UCSD-AML1 (cell line): Measurements from ENCODE around the gene TANGO6.
"Not testable (repeated sequence)": the region's sequence is repeated elsewhere in the genome, so short reads cannot be mapped to it uniquely, and the experiment has no call there.

Experiments
- DNase-seq: peaks from one replicate; lab custom pipeline; 2025; ENCODE audit not compliant: unreplicated experiment; lab: John Stamatoyannopoulos, UW

Gene TANGO6

DNA sequence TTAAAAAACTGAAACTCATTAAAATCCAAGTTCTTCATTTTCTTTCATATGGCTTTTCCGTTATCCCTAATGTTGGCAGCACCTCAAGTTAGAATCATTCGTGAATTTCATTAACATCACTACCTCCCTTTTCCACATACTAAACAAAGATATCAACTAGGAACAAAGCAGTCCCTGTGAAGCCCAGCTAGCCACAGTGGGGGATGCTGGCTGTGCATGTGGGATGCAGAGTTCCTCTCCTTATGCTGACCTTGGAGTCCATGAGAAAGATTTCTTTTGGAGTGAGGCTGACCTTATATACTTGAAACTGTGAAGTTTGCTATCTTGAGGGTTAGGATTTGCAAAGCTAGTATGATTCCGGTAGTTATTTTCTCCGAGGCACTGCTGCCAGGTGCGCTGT, 117.6 kb downstream of the TANGO6 start:
- no peak for DNase-seq

DNA sequence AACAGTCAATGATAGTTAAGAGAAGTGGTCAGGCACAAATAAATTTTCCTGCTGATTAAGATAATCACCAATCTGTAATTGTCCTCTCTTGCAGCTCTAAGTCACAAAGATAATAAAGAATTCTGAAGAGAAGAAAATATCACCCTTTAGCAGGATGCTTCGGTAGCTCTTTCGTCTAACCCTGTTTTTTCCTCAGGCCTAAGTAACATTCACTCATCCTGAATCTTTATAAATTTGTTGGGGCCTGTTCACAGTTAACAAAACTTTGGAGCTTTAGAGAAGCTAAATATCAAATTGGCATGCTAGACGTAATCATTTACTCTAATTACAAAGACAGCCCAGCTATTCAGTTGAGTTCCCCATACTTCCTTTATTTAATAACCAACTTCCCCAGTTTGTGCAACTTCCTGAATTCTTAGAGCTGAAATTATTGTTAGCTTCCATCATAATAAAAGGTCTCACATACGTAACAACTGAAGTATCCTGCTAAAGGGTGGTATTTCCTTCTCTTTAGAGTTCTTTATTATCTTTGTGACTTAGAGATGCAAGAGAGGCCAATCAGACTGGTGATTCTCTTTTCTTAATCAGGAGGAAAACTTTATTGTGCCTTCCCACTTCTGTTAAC, 118.6 kb downstream of the TANGO6 start:
- no peak for DNase-seq

DNA sequence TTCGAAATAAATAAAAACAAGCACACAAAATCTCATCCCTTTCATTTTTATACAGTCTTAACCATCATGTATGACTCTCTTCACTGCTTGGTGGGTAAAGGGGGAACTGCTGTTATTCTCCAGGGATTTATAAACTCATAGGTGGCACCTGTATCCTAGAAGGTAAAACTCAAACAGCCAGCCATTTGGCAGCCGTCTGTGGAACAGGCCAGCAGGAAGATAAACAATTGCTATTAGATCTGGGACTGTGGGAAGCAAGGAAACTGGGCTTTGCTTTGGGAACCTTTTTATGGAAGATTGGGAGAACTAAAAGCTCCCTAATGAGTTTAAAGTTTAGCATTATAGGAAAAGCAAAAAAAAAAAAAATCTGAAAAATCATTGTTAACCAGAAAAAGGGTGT, 126.0 kb downstream of the TANGO6 start:
- no peak for DNase-seq

DNA sequence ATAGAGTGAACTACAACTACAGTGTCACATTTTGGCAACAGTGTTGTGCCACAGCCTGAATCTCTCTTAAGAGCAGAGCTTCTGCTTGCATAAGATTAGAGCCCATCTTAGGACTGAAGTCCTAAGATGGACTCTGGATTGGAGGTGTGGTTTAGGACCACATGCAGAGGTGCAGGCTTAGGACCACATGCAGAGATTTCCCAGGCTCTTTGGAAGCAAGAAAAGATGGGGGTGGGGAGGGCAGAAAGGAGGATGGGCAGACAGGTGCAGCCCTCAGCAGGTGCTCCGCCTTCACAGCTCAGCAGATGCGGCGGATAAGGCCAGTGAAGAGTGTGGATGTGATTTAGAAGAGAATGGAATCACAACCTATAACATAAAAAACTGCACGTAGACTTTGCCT, 128.7 kb downstream of the TANGO6 start:
- DNase-seq = no peak

DNA sequence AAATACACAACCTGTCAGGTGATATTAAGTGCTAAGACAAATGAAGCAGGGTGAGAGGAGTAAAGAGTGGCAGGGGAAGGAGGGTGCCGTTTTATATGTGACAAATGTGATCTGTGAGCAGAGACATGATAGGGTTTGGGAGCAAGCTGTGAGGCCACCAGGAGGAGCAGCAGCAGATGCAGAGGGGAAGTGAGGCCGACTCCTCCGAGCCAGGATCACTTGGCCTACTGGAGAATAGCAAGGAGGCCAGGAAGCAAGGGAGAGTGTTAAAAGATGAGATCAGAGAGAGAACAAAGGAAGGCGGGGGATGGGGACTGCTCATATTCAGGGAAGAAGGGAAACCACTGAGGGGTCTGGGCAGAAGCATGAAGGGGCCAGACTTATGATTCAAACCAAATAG, 129.4 kb downstream of the TANGO6 start:
- DNase-seq = peak; percentile 33

DNA sequence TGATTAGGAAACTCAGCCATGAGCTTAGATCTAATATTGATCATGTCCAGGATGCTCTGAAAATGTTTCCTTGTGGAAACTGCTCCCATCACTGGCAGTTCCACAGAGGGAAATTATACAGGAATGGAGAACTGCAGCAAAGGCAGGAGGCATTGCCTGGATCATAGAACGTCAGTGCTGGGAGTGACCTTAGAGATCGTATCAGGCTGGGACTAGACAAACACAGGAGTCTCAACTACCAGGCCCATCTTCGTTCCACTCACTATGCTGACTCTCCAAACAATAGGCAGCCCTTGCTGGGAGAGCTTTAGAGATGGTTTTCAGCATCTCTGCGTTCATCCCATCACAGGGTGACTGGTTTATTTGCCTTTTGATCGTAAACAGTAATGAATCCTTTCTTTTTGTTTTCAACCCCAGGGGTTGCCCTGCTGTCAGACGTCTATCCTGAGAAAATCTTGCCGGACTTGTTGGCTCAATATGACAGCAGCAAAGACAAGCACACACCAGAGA, 130.3 kb downstream of the TANGO6 start:
- DNase-seq = no peak

DNA sequence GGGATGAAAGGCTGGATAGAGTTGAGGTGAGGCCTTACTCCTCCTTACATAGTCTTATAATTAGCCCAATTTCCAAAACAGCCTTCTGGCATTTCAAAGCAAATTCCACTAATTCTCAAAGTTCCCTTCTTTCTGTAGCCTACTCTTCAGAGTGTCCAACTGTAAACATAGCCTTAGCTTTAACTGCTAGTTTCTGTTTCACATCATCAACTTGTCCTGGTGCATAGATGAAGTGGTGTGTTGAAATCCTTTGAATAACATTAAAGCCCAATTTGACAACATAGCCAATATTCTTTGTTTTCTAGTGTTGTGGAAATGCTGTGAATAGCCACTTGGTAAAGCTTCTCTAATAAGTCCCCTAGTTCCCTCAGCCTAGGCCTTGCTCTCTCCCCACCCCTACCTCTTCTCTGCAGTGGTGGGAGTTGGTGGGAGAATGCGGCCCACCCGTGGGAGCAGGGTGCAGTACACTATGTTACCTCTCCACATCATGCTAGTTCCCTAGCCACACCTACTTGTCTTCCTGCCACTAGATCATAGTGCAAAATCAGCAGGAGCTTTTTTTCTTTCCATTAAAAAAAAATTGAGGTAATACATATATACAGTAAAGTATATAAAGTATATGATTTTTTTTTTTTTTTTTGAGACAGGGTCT, 135.1 kb downstream of the TANGO6 start:
- no peak for DNase-seq

DNA sequence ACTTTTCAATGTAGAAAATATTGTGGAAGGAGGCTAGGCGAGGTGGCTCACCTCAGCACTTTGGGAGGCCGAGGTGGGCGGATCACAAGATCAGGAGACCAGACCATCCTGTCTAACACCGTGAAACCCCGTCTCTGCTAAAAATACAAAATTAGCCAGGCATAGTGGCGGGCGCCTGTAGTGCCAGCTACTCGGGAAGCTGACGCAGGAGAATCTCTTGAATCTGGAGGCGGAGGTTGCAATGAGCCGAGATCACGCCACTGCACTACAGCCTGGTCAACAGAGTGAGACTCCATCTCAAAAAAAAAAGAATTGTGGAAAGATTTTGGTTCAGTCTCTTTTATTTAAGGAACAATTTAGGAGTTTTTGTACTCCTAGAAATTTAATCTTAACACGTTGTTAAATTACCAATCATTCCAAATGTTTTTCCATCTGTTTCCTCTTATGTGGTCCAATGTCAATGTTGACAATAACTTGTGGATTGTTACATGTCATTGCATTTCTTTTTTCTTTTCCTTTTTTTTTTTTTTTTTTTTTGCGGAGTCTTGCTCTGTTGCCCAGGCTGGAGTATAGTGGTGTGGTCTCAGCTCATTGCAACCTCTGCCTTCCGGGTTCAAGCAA, 137.5 kb downstream of the TANGO6 start:
- DNase-seq = no peak

DNA sequence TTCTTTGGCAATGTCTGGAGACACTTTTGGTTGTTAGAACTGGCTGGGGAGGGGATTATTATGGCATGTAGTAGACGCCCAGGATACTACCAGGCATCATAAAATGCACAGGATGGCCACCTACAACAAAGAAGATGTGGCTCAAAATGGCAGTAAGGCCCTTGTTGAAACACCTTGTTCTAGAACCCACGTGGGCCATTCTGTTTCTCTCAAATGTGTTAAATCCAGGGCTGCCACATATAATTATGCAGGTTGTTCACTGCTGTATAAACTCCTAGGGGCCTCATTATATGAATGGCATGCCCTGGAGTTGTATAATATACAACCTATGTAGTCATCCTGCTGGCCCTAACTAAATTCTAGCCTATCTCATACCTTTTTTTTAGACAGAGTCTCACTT, 138.6 kb downstream of the TANGO6 start:
- DNase-seq = no peak

DNA sequence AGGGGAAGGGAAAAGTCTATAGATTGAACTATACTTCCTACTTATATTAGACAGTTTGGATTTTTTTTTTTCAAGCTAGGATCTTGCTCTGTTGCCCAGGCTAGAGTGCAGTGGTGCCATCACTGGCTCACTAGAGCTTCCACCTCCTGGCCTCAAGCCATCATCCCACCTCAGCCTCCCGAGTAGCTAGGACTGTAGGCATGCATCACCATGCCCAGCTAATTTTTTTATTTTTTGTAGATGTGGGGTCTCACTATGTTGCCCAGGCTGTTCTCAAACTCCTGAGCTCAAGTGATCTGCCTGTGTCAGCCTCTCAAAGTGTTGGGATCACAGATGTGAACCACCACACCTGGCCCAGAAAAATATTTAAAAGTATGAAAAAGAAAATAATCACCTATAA, 141.1 kb downstream of the TANGO6 start:
- DNase-seq = no peak

DNA sequence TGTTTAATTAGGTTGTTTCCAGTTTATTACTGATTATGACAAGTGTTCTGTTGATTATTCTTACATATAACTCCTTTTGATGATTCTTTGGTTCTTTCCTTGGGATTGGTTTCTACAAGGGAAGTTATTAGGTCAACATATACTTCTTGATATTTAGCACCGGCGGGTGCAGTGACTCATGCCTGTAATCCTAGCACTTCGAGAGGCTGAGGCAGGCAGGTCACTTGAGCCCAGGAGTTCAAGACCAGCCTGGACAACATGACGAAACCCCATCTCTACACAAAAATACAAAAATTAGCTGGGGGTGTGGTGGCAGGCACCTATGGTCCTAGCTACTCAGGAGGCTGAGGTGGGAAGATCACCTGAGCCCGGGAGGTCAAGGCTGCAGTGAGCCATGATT, 141.9 kb downstream of the TANGO6 start:
- DNase-seq = no peak

DNA sequence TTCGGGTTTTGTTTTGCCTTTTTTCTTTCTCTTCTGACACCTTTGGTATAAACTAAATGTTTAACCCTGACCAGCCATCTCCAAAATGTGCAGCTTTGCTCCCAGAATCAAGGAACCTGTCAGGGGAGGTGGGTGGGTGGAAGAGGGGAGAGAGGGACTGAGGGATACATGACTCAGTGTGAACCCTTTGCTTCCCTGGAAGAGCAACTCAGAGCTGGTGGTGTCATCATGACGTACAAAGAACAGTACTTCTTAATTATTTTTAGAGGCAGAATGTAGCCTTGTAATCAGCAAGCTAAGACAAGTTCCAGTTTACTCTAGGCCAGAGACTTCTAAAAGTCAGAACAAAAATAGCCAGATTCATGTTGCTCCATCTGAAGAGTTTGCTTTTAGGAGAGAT, 142.5 kb downstream of the TANGO6 start:
- no peak for DNase-seq

DNA sequence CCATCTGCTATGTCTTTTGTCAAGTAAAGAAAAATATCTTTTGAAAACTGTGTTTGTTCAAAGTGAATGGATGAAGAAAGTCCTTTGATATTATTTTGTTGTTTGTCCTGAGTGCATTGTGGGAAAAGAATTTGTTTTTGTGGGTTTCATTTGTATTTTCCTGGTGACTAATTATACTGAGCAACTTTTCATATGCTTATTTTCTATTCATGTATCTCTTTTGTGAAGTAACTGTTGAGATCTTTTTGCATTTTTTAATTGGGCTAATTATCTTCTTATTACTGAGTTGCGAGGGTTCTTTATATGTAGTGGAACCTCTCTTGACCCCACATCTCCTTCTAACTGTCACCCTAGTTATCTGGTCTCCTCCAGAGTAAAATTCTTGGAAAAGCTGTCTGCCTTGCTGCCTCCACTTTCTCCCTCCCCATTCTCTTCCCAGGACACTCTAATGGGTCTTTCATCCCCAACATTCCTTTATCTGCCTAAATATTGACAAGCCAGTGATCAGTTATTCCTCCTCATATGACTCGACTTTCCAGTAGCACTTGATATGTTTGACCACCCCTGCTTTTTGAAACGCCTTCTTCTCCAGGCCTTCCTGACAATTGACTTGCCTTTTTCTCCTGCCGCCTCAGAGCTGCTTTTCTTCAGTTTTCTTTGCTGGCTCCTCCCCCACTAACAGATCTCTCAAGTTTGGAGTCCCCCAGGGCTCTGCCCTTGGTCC, 144.6 kb downstream of the TANGO6 start:
- no peak for DNase-seq

DNA sequence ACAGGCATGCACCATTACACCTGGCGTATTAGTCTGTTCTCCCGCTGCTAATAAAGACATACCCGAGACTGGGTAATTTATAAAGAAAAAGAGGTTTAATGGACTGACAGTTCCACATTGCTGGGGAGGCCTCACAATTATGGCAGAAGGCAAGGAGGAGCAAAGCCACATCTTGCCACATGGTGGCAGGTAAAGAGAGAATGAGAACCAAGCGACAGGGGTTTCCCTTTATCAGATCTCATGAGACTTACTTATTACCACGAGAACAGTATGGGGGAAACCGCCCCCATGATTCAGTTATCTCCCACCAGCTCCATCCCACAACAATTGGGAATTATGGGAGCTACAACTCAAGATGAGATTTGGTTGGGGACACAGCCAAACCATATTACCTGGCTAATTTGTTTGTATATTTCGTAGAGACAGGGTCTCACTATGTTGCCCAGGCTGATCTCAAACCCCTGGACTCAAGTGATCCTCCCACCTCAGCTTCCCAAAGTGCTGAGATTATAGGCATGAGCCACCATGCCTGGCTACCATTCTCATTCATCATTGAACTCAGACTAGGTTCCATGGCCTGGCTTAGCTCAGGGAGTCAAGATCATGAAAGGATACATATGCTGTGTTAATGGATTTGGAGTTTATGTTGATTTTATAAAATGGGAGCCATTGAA, 147.0 kb downstream of the TANGO6 start:
- not testable (repeated sequence) for DNase-seq

DNA sequence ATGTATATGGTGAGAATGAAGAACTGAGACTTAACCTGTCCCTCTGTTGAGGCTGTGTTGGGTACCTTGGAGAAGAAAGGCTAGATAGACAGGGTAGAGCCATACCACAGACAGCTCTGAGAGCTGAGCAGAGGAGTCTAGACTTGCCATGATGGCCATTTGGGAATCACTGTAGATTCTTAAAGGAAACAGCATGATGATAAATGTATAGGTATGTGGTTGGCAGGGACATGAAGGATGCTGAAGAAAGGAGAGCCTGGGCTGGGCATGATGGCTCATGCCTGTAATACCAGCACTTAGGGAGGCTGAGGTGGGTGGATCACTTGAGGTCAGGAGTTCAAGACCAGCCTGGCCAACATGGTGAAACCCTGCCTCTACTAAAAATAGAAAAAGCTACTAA, 147.7 kb downstream of the TANGO6 start:
- DNase-seq = no peak

DNA sequence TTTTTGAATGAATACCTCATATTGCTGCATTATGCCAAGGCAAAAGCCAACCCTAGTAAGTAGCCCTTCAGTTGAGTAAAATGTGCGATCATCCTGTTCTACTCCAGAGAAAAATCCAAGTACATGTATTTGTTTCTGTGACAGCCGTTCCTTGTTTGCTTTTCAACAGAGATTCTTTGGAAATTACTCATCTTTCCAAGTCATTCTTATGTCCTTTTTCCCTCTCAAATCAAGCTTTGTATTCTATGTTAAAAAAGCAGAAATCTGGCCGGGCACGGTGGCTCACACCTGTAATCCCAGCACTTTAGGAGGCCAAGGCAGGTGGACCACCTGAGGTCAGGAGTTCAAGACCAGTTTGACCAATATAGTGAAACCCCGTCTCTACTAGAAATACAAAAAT, 149.2 kb downstream of the TANGO6 start:
- DNase-seq = no peak

DNA sequence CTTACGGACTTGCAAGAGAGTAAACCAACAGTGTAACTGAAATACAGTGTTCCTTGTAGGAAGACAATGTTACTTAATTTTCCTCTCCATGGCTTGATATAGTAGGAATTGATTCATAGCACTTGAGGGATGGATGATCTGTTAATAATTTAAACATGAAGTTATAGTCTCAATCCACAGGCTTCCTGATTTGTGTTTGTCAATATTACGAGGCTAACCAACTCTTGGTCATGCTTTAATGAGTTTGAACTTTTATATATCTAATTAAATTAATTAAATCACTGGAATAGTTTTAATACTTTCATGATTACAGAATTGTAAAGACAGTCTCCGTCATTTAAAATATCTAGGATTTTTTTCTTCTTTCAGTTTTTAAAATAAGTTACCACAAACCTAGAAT, 150.1 kb downstream of the TANGO6 start:
- DNase-seq = no peak

DNA sequence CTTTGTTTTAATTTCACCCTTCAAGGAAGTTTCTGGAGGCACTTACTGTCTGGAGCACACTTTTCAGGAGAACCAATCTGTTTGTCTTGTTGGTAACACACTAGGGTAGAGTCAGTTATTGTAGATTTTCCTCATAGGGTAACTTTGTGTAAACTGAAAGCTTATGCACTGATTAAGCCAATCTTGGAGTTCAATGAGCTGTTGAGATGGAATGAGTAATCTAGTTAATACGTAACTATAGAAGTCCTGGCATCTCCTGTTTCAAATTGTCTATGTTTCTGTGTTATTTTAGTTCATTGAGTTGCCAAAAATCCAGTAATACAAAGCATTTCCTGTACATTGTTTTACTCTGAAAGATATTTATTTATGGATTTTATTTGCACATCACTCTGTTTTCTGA, 150.6 kb downstream of the TANGO6 start:
- no peak for DNase-seq

DNA sequence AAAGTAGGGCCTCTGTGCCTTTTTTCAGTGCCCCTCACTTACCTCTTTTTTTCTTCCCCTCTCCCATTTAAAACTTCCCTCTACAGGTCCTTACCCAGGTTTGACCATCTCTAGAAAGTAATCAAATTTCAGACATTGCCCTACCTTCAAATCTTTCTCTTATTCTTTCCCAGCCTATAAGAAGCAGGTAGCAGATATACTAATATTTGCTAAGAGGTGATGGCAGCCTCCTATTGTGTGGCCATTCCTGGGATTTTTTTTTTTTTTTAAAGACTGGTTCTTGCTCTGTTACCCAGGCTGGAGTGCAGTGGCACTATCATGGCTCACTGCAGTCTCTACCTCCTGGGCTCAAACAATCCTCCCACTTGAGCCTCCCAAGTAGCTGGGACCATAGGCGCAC, 151.0 kb downstream of the TANGO6 start:
- no peak for DNase-seq

DNA sequence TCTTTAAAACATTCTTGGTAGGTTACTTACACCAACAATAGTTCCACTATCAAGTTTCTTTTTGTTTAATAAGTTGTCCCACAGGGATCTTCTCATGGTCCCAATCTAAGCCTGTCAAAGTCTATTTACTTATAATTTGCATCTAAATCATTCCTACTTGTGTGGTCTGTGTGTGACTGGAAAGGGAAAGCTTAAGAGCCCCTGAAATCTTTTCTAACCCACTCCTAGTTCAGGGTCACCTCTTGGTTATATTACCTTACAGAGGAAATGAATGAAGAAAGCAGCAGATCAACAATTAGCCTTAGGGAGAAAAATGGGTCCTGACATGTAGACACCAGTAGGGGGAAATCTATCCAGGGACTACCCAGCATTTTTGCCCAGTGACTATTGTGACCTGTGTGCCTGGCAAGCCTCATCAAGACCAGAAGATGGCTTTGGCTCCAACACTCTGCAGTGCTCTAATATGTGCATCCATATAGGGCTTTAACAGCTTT, 151.7 kb downstream of the TANGO6 start:
- no peak for DNase-seq

DNA sequence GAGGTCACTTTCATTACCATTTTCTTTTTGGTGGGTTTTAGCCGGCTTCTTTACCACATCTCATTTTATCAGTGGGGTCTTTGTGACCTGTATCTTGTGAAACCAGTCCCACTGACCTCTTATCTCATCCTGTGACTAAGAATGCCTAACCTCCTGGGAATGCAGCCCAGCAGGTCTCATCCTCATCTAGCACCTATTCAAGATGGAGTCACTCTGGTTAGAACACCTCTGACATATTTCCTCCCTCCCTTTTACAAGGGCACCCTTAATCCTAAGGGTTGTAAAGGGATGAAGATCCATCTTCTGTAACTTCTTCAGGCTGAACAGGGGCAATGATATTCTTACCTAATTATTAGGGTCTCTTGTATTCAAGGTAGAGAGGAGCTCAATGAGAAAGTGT, 154.2 kb downstream of the TANGO6 start:
- no peak for DNase-seq
